NT2/D1 (cell line): ENCODE data around the gene TTLL13.

Experiments used
- DNase-seq: peaks from one replicate; pipeline ENCODE4 v3.0.0-alpha.2; 2011; ENCODE audit warnings: low read depth, low spot score
- H3K27me3 ChIP-seq: 2 replicates; pipeline ENCODE4 v1.6.0; 2011; ENCODE audit warnings: mild to moderate bottlenecking; ENCODE audit not compliant: insufficient read length, insufficient read depth
- H3K36me3 ChIP-seq: 2 replicates; pipeline ENCODE4 v1.6.1; 2011; ENCODE audit warnings: mild to moderate bottlenecking, low read length, mixed read lengths; ENCODE audit not compliant: insufficient read depth, insufficient read length
- H3K4me1 ChIP-seq: 2 replicates; pipeline ENCODE4 v1.5.1; 2011; ENCODE audit not compliant: insufficient read depth, insufficient read length
- H3K4me3 ChIP-seq: 2 replicates; pipeline ENCODE4 v1.5.1; 2011; ENCODE audit warnings: low read depth; ENCODE audit not compliant: insufficient read length
- H3K9ac ChIP-seq: 2 replicates; pipeline ENCODE4 v1.6.0; 2011; ENCODE audit warnings: low read depth; ENCODE audit not compliant: insufficient read length
- H3K9me3 ChIP-seq: 2 replicates; pipeline ENCODE4 v1.5.1; 2011; ENCODE audit warnings: mild to moderate bottlenecking, low read length; ENCODE audit not compliant: insufficient read depth
- SUZ12 ChIP-seq: IDR thresholded peaks from 2 replicates; pipeline ENCODE4 v1.6.1; 2011; ENCODE audit not compliant: insufficient read length, insufficient read depth; ENCODE audit errors: extremely low read depth
- YY1 ChIP-seq: IDR thresholded peaks from 2 replicates; pipeline ENCODE4 v1.6.1; 2011; ENCODE audit not compliant: insufficient read length, insufficient read depth
- ZNF274 ChIP-seq: IDR thresholded peaks from 2 replicates; pipeline ENCODE4 v1.6.1; 2011; ENCODE audit warnings: mild to moderate bottlenecking, low read depth, low read length

The TTLL13 gene

DNA sequence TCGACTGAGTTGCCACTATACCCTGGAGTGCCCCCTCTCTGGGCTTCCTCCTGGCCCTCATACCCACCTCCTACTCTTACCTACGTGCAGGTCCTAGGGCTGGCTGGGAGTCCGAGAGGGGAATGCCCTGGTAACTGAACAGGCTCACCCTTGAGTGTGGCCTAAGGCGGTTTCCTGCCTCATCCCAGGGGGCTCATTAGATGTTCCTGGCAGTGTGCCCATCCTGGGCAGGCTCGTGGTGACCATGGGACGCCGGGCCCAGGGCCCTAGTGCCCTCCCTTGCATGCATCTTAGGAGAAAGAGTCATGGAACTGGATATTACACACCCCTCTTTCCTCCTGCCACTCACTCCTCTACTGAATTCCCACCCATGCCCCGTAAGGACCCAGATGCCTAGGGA, 45.4 kb upstream of the TTLL13 start:
- Histone ChIP-seq H3K9ac (no peak overlapping the region), H3K9me3 (no peaks in the 10 kb centered on the region), H3K4me1 (peaks cover 5% of the 10 kb centered on the region), H3K36me3 (peaks cover 10% of the 10 kb centered on the region), H3K27me3 (peaks cover 16% of the 10 kb centered on the region), H3K4me3 (no peak overlapping the region)
- DNase-seq = no peak
- TF ChIP-seq SUZ12 = no peak
- TF ChIP-seq ZNF274 = no peak
- no peak for TF ChIP-seq YY1

DNA sequence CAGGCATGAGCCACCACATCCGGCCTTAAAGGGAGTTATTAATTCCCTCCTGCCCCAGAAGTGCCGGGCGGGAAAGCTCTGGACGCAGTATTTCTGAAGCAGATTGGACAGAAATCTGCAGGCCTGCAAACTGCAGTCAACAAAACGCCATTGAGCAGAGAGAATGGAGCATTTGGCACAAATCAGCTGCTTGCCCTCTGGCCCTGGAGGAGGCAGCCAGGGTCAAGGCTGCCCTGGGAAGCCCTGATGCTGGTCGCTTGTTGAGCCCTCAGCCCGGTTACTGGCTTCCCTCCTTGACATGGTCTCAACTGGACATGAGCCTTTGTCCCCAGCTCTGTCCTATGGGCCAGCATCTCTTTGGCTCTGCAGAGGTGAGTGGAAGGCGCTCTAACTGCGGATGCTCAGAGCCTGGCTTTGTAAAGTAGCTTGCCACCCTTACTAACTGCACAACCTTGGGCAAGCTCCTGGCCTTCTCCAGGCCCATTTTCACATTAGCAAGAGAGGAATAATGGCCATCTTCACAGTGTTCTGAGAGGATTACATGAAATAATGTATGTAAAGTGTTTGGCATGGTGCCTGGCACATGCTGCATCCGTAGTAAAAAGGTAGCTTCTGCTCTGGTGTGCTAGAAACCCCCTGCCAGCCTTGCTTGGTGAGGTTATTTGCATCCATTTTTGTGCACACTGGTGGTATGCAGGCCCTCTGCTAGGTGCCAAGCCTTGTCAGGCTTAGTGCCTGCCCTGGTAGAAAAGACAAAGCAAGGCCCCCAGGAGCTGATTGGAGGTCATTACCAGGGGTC, 44.1 kb upstream of the TTLL13 start:
- TF ChIP-seq YY1 (no peak), ZNF274 (no peak), SUZ12 (no peak)
- no peak for DNase-seq
- peaks cover 16% of the 10 kb centered on the region for H3K27me3 ChIP-seq
- H3K4me1 ChIP-seq = peaks cover 5% of the 10 kb centered on the region
- no peak overlapping the region for H3K4me3 ChIP-seq
- peaks cover 19% of the 10 kb centered on the region for H3K36me3 ChIP-seq
- no peaks in the 10 kb centered on the region for H3K9me3 ChIP-seq
- H3K9ac ChIP-seq = no peak overlapping the region

DNA sequence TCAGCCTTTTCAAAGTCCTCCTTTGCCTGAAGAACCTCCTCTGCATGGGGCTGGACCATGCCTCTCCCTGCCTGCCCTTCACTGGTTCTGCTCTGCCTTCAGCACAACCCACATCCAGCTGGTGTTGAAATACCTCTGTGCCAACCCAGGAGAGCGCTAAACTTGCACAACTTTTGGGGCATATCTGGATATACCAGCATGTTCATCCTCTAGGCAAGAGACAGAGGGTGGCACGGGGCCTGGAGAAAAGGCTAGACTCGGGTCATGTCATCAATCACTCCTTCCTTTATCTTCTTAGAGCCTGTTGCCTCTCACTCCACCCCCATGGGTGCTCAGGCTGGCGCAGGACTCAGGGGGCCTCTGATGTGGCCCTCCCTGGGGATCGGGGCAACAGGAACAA, 43.5 kb upstream of the TTLL13 start:
- TF ChIP-seq SUZ12 (no peak), YY1 (no peak)
- Histone ChIP-seq H3K4me1 (peaks cover 4% of the 10 kb centered on the region), H3K36me3 (peaks cover 20% of the 10 kb centered on the region), H3K4me3 (no peak overlapping the region), H3K9ac (no peak overlapping the region), H3K27me3 (peaks cover 11% of the 10 kb centered on the region), H3K9me3 (no peaks in the 10 kb centered on the region)
- DNase-seq = no peak

DNA sequence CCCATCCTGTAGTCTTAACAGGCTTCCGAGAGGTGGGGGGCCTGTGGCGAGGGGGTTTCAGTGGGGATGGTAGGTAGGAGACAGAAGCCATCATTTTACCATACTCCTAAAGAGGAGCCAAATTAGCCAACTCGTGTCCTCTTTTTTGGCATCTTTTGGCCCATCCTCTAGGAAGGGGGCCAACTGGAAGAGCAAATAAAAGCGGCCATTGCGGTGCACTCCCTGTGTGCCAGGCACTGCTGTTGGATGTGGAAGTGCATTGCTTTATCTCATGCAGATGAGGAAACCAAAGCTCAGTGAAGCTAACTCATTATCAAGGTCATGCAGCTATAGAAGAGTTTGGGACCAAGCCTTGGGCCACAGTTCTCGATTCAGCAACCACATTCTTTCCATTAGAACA, 42.1 kb upstream of the TTLL13 start:
- TF ChIP-seq YY1 (no peak), ZNF274 (no peak), SUZ12 (no peak)
- Histone ChIP-seq H3K9me3 (no peaks in the 10 kb centered on the region), H3K4me3 (no peak overlapping the region), H3K36me3 (peaks cover 21% of the 10 kb centered on the region), H3K27me3 (peaks cover 11% of the 10 kb centered on the region), H3K4me1 (peaks cover 17% of the 10 kb centered on the region), H3K9ac (no peak overlapping the region)
- DNase-seq = no peak

DNA sequence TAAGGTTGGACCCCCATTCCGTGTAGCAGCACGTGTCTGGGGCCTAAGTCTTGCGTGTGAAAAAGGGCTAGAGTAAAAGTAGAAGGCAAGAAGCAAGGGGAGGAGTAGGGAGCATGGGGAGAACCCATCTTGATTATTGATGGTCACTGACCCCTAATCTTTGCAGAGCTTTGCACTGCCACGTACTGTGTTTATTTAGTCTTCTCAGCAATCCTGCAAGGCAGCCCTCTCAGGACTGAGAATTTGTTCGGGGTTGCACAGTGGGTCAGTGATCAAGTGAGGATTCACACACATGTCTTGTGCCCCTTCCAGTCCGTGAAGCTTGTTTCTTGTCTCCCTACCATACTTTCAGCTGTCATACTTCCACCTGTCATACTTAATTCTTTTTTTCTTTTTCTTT, 41.0 kb upstream of the TTLL13 start:
- H3K27me3 ChIP-seq = no peaks in the 10 kb centered on the region
- peaks cover 18% of the 10 kb centered on the region for H3K4me1 ChIP-seq
- peaks cover 24% of the 10 kb centered on the region for H3K36me3 ChIP-seq

DNA sequence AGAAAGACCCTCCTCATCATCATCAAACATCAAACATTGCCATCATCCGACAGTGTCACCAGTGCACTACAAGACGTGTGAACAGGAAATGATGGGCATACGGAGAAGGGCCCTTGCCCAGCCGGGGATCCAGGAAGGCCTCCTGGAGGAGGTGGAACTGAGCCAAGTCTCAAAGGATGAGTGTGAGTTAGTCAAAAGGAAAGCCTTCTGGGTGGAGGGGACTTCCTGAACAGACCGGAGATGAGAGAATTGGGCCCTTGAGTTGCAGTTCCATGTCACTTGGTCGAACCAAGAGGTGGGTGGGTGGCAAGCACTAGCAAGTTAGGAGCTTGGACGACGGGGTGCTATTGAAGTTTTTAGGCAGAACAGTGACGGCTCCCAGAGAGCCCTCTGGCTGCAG, 39.8 kb upstream of the TTLL13 start:
- DNase-seq = no peak
- Histone ChIP-seq H3K4me3 (no peak overlapping the region), H3K27me3 (no peaks in the 10 kb centered on the region), H3K9me3 (no peaks in the 10 kb centered on the region), H3K4me1 (peaks cover 18% of the 10 kb centered on the region), H3K9ac (no peak overlapping the region), H3K36me3 (peaks cover 24% of the 10 kb centered on the region)
- TF ChIP-seq ZNF274 (no peak), YY1 (no peak), SUZ12 (no peak)

More for the DNA sequence above, 41.0 kb upstream of the TTLL13 start:
- no peak for DNase-seq
- Histone ChIP-seq H3K4me3 (no peak overlapping the region), H3K9ac (no peak overlapping the region), H3K9me3 (no peaks in the 10 kb centered on the region)
- no peak for TF ChIP-seq ZNF274
- no peak for TF ChIP-seq SUZ12
- TF ChIP-seq YY1 = no peak

DNA sequence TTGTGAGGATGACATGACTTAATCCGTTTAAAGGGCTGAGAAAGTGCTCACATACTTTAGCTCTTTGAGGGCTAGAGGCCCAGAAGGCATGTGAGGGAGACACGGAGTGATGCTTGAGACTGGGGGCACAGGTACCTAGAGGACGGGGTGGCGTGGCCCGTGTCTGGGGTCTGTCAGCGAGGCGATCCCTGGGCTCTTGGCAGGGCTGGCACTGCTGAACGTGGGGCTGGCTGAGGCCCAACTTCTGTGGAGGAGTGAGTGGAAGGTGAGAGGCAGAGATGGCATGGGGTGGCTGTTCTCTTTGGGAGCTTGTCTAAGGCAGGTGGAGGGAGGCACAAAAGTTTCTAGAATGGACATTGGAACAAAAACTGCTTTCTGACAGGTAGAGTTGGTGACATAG, 38.8 kb upstream of the TTLL13 start:
- Histone ChIP-seq H3K9me3 (no peaks in the 10 kb centered on the region), H3K27me3 (no peaks in the 10 kb centered on the region), H3K9ac (no peak overlapping the region), H3K36me3 (peaks cover 18% of the 10 kb centered on the region), H3K4me1 (peaks cover 18% of the 10 kb centered on the region), H3K4me3 (no peak overlapping the region)
- no peak for TF ChIP-seq SUZ12
- TF ChIP-seq YY1 = no peak
- TF ChIP-seq ZNF274 = no peak
- DNase-seq = no peak

DNA sequence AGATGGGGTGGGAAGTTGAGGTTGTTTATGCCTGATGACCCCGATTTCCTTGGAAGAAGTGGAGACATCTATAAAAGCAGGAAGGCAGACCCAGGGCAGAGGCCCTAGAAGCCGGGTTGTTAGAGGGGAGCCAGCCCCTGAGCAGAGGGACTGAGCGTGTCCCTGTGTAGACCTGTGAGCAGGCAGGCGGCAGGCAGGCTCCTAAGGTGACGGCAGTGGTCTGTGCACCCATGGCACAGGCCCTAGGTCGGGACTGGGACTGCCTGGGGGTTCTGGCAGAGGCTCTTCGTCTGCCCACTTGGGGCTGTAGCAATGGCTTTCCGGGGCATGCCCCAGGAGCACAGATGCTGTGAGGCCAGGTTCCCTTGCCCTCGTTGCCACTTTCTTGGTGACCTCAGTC, 38.3 kb upstream of the TTLL13 start:
- Histone ChIP-seq H3K4me1 (peaks cover 18% of the 10 kb centered on the region), H3K27me3 (no peaks in the 10 kb centered on the region), H3K9me3 (no peaks in the 10 kb centered on the region), H3K36me3 (peaks cover 18% of the 10 kb centered on the region), H3K9ac (no peak overlapping the region), H3K4me3 (no peak overlapping the region)
- no peak for DNase-seq
- no peak for TF ChIP-seq YY1
- no peak for TF ChIP-seq SUZ12
- TF ChIP-seq ZNF274 = no peak
